Immature natural killer cell (primary cell): ENCODE measurements around the gene CLMN. TPM values are rescaled to one million over a fixed set of nuclear protein-coding genes. Genes with fewer than 3 reads are reported as not detected.

Experiments
- DNase-seq, 3 donors: peaks; one replicate each; pipeline ENCODE4 v3.0.0; 2022; ENCODE audit warnings: mixed read lengths in 1 of 3
- H3K27ac Mint-ChIP-seq, 6 donors: one replicate each; pipeline ENCODE4 v1.8.0; 2020; ENCODE audit warnings: mixed read lengths in 6 of 6, mild to moderate bottlenecking in 5 of 6, inconsistent platforms in 4 of 6, moderate library complexity in 3 of 6
- H3K27me3 Mint-ChIP-seq, 3 donors: one replicate each; pipeline ENCODE4 v1.8.0; 2020 to 2021; ENCODE audit warnings: low read depth in 3 of 3, mild to moderate bottlenecking in 3 of 3, mixed read lengths in 3 of 3, moderate library complexity in 3 of 3, inconsistent platforms in 1 of 3
- H3K36me3 Mint-ChIP-seq, 3 donors: one replicate each; pipeline ENCODE4 v1.8.0; 2020; ENCODE audit warnings: mixed read lengths in 3 of 3, inconsistent platforms in 2 of 3, mild to moderate bottlenecking in 2 of 3
- H3K4me1 Mint-ChIP-seq, 2 donors: one replicate each; pipeline ENCODE4 v1.8.0; 2020; ENCODE audit warnings: inconsistent platforms in 2 of 2, mild to moderate bottlenecking in 2 of 2, mixed read lengths in 2 of 2, moderate library complexity in 1 of 2
- H3K4me3 Mint-ChIP-seq, 5 donors: one replicate each; pipeline ENCODE4 v1.8.0; 2020; ENCODE audit warnings: mild to moderate bottlenecking in 5 of 5, mixed read lengths in 5 of 5, inconsistent platforms in 3 of 5, moderate library complexity in 3 of 5
- H3K9me3 Mint-ChIP-seq, 6 donors: one replicate each; pipeline ENCODE4 v1.8.0; 2020; ENCODE audit warnings: mild to moderate bottlenecking in 6 of 6, mixed read lengths in 6 of 6, inconsistent platforms in 4 of 6, moderate library complexity in 3 of 6
- polyA plus RNA-seq, 3 donors: library from polyadenylated mRNA; unstranded; fragments of 300-500 nt; fragmentation: Illumina TruSeq; gene quantifications; one replicate each; pipeline ENCODE4 v1.2.3, GENCODE V29; 2021

CLMN gene
- polyA plus RNA-seq, 3 donors from 2014 or later, result 0.09 to 0.39 TPM; not detected in 1

DNA sequence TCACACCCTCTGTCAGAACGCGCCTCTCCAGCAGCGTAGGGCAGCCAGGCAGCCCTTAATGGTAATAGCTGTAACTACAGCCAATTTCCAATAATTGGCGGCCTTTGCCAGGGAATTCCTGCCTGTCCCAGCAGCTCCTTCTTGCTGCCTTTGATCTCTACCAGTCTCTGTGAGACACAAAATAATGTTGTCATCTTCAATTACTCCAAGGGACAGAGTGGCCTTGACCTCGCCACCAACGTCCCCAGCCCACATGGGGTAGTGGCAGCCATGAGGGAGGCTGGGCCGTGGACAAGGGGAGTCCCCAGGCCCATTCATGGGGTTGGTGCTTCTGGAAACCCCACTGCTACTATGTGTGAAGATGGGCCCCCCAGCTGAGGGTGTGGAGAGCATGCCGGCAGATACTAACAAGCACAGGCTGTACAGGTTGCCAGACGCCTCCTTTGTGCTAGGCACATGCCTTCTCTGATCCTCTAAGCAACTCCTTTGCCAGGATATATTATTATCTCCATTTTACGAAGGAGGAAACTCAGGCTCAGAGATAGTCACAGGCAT, 17.4 kb upstream of the CLMN start:
- Mint-ChIP-seq H3K4me3 (no peak overlapping the region), H3K27me3 (peaks cover 0 to 8% (median 3%) of the 10 kb centered on the region in 3 donors), H3K4me1 (no peaks in the 10 kb centered on the region), H3K9me3 (peaks cover 0 to 3% (median 0%) of the 10 kb centered on the region in 6 donors), H3K27ac (no peak overlapping the region), H3K36me3 (no peaks in the 10 kb centered on the region)
- DNase-seq, result no peak

DNA sequence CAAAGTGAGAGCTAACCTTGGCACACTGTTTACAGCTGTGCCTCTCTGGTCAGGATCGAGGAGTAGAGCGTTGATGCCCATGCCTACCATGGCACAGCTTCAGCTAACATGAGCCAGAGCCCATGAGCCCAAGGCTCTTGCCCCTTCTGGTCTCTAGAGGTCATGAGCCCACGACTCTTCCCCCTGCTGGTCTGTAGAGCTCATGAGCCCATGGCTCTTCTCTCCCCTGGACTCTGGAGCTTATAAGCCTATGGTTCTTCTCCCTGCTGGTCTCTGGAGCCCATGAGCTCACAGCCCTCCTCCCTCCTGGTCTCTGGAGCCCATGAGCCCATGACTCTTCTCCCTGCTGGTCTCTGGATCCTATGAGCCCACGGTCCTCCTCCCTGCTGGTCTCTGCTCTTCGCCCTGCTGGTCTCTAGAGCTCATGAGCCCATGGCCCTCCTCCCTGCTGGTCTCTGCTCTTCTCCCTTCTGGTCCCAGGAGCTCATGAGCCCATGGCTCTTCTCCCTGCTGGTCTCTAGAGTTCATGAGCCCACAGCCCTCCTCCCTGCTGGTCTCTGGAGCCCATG, 16.6 kb upstream of the CLMN start:
- H3K36me3 Mint-ChIP-seq, result no peaks in the 10 kb centered on the region
- no peak overlapping the region for H3K27ac Mint-ChIP-seq
- no peaks in the 10 kb centered on the region for H3K4me1 Mint-ChIP-seq

DNA sequence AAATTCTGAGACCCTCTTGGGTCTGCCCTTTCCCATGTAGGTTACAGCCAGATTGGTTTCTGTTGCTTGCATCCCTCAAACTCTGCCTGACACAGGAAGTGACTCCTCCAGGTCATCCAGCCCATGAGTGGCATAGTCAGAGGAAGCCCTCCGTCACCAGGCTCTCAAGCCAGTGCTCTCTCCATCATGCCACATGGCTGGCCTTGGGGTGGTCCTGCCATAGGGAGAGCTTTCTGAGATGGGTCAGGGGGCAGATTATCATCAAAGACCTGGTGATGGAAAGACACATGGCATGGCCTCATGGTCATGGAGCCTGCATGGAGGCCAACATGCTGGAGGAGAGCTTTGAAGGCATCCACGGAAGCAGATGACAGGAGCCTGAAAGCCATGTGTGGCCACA, 15.4 kb upstream of the CLMN start:
- no peak for DNase-seq
- no peak overlapping the region for H3K27ac Mint-ChIP-seq
- no peaks in the 10 kb centered on the region for H3K4me1 Mint-ChIP-seq
- peaks cover 0 to 5% (median 4%) of the 10 kb centered on the region in 3 donors for H3K27me3 Mint-ChIP-seq
- H3K9me3 Mint-ChIP-seq, result no peaks in the 10 kb centered on the region
- no peak overlapping the region for H3K4me3 Mint-ChIP-seq
- no peaks in the 10 kb centered on the region for H3K36me3 Mint-ChIP-seq

More for the DNA sequence above, 16.6 kb upstream of the CLMN start:
- DNase-seq, result no peak
- Mint-ChIP-seq H3K4me3 (no peak overlapping the region), H3K27me3 (peaks cover 0 to 5% (median 3%) of the 10 kb centered on the region in 3 donors), H3K9me3 (peaks cover 0 to 3% (median 0%) of the 10 kb centered on the region in 6 donors)

DNA sequence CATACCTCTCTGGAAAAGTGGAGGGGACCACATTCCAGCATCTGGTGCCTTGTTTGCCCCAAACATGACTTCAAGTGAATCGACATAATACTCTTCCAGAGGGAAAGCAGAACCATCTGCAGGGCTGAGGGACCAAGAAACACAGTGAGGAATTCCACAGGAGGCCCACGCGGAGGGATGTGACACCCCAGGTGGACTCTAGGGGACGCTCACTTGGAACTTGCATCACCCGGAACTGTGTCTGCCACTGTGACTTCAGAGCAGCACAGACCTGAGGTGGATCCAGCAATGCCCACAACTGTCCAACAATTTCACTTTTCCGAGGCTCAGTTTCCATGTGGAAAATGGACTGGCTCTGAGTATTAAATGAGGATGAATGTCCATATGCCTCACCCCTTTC, 14.3 kb upstream of the CLMN start:
- peaks cover 0 to 7% (median 5%) of the 10 kb centered on the region in 3 donors for H3K27me3 Mint-ChIP-seq
- DNase-seq, result no peak
- H3K9me3 Mint-ChIP-seq, result no peaks in the 10 kb centered on the region
- H3K4me1 Mint-ChIP-seq, result no peaks in the 10 kb centered on the region
- H3K27ac Mint-ChIP-seq, result no peak overlapping the region
- no peaks in the 10 kb centered on the region for H3K36me3 Mint-ChIP-seq
- no peak overlapping the region for H3K4me3 Mint-ChIP-seq

DNA sequence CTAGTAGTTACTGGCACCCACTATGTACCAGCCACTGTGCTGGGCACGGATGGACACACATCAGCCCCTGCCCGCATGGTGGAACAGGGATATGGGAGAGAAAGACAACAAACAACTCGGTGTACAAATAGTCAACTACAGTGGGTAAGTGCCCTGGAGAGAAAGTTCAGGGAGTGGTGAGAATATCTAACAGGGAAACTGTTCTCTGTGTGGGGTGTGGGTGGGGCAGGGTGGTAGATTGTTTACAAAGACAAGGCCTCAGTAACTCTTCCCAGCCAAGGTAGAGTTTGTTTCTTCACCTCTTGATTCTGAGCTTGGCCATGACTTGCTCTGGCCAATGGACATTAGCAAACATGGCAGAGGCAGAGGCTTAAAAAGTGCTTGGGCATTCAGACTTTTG, 12.9 kb upstream of the CLMN start:
- H3K27ac Mint-ChIP-seq, result no peak overlapping the region
- peaks cover 0 to 7% (median 2%) of the 10 kb centered on the region in 3 donors for H3K27me3 Mint-ChIP-seq
- no peaks in the 10 kb centered on the region for H3K4me1 Mint-ChIP-seq
- no peaks in the 10 kb centered on the region for H3K36me3 Mint-ChIP-seq
- no peak overlapping the region for H3K4me3 Mint-ChIP-seq
- DNase-seq, result no peak
- no peaks in the 10 kb centered on the region for H3K9me3 Mint-ChIP-seq

DNA sequence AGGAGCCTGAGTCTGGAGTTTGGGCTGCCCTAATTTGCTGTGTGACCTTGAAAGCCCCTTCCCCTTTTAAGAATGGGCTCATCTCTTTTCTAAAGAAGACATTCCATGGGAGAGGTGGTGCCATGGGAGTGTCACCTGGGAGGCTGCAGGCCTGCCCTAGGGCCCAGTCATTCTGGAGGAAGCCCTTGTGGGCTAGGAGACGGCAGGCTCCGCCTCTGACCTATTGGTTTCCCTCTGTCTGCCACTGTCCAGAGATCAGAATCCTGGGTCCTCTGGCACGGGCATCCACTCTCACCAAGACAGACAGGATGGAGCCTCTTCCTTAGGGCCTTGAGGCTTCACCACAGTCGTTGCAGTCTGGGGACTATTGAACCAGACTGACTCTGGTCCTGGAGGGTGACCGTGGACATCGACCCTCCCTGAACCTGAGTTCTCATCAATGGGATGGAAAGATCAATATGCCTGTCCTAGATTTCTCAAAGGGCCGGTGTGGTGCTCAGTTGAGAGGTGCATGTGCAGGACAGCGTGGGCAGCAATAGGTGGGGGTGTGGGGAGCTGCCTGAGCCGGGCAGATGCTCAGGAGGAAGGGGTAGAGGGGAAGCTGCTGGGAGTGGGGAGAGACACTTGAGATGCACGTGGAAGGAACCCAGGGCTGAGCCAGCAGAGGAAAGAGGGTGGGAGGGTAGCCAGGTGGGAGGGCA, 12.2 kb upstream of the CLMN start:
- Mint-ChIP-seq H3K9me3 (no peaks in the 10 kb centered on the region), H3K27ac (no peak overlapping the region), H3K27me3 (peaks cover 0 to 7% (median 2%) of the 10 kb centered on the region in 3 donors), H3K4me3 (no peak overlapping the region), H3K36me3 (no peaks in the 10 kb centered on the region), H3K4me1 (no peaks in the 10 kb centered on the region)
- no peak for DNase-seq

DNA sequence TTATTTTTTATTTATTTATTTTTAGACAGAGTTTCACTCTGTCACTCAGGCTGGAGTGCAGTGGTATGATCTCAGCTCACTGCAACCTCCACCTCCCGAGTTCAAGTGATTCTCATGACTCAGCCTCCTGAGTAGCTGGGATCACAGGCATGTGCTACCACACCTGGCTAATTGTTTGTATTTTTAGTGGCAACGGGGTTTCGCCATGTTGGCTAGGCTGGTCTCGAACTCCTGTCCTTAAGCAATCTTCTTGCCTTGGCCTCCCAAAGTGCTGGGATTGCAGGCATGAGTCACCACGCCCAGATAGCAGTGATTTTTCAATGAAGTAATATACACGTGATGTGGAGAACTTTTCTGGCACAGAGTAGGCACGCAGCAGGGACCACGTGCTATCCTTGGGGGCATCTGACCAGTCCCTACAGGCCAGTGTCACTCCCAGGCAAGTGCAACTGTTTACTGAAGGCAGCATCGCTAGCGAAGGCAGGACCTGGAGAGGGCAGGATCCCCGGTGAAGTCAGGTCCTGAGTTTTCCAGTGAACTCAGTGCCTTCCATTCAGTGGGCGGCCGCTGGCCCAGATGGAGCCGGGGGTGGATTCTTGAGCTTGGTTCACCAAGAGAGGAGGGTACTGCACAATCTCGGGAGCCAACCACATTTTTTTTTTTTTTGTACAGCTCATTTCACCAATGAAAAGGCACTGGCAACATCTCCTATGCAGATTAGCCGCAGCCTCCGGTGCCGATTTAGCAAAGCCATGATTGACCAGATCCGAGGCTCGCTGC, 11.1 kb upstream of the CLMN start:
- Mint-ChIP-seq H3K36me3 (no peaks in the 10 kb centered on the region), H3K4me1 (no peaks in the 10 kb centered on the region), H3K4me3 (no peak overlapping the region), H3K27me3 (peaks cover 0 to 6% (median 2%) of the 10 kb centered on the region in 3 donors), H3K9me3 (no peaks in the 10 kb centered on the region), H3K27ac (no peak overlapping the region)
- DNase-seq, result no peak

DNA sequence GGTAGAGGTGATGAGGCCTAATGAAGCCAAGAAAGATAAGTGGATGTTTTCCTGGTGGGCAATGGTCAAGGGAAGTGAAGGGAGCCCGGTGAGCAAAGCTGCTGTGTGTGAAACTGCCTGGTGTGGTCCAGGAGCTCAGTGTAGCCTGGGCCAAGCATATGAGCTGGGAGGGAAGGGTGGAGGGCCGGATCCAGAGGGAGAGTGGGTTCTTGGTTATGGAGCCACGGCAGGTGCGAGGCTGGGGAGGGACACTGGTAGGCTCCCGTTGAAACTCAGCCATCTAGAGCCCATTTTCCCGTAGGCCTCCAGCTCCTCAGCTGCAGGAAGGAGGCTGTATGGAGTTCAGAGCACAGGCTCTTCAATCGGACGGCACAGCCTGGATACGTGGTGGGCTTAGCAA, 10.2 kb upstream of the CLMN start:
- no peak overlapping the region for H3K4me3 Mint-ChIP-seq
- H3K36me3 Mint-ChIP-seq, result no peaks in the 10 kb centered on the region
- H3K27me3 Mint-ChIP-seq, result peaks cover 0 to 6% (median 2%) of the 10 kb centered on the region in 3 donors
- no peaks in the 10 kb centered on the region for H3K9me3 Mint-ChIP-seq
- no peaks in the 10 kb centered on the region for H3K4me1 Mint-ChIP-seq
- DNase-seq, result no peak
- no peak overlapping the region for H3K27ac Mint-ChIP-seq

DNA sequence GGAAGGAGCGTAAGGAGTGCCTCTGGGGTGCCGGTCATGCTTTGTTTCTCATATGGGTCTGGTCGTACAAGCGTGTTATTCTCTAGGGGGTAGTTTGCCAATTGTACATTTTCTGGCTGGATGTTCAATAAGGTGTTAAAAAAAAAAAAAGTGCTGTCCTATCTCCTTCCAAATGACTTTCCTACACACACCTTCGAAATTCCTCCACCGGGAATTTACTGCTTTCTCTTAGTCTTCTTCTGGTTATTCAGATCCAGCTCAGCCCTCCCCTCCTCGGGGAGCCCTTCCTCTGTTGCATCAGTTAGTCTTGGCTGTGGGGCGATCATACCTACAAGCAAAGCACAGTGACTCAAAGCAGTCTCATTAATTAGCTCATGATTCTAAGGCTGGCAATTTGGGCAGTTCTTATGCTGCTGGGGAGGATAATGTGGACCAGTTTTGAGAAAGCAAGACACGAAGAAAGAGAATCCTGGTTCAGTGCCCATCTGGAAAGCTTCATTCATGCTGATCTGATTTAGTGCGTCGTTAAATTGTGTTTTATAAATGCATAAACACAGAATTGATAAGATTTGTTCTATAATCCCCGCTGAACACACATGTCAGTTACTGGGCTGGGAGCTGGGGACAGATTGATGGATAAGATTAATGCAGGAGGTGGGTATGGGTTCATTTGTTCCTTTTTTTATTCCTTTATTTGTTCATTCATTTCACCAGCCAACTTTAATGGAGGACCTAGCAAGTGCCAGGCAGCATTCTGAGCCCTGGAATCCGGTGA, 9.2 kb upstream of the CLMN start:
- Mint-ChIP-seq H3K27ac (no peak overlapping the region), H3K27me3 (peaks cover 0 to 6% (median 2%) of the 10 kb centered on the region in 3 donors), H3K9me3 (no peaks in the 10 kb centered on the region), H3K4me3 (no peak overlapping the region), H3K36me3 (no peaks in the 10 kb centered on the region), H3K4me1 (no peaks in the 10 kb centered on the region)
- no peak for DNase-seq

DNA sequence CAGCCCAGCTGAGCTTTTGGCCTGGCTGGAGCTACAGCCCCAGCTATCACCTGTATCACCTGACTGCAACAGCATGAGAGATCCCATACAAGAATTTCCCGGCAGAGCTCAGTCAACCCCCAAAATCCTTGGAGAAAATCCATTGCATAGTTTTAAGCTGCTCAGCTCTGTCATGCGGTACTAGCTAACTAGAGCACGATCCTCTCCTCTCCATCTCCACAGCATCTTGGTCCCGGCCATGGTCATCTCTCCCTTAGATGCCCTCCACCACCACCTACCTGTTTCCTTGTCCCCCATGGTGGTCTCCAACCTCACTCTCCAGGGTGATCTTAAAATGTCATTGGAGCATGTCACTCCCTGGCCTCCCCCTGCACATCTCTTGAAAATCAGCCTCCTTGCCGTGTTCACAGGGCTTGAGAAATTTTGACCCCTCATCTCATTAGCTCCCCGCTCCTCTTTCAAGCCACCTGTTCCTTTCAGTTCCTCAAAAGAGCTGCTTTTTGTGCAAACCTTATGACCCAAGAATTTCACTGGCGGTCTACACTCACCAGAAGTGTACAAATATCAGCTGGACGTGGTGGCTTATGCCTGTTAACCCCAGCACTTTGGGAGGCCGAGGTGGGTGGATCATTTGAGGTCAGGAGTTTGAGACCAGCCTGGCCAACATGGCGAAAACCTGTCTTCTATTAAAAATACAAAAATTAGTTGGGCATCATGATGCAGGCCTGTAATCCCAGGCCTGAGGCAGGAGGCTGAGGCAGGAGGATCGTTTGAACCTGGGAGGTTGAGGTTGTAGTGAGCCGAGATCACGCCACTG, 8.1 kb upstream of the CLMN start:
- no peaks in the 10 kb centered on the region for H3K9me3 Mint-ChIP-seq
- H3K4me3 Mint-ChIP-seq, result no peak overlapping the region
- no peak overlapping the region for H3K27ac Mint-ChIP-seq
- peaks cover 0 to 7% (median 2%) of the 10 kb centered on the region in 3 donors for H3K27me3 Mint-ChIP-seq
- no peaks in the 10 kb centered on the region for H3K36me3 Mint-ChIP-seq
- no peak for DNase-seq
- no peaks in the 10 kb centered on the region for H3K4me1 Mint-ChIP-seq

DNA sequence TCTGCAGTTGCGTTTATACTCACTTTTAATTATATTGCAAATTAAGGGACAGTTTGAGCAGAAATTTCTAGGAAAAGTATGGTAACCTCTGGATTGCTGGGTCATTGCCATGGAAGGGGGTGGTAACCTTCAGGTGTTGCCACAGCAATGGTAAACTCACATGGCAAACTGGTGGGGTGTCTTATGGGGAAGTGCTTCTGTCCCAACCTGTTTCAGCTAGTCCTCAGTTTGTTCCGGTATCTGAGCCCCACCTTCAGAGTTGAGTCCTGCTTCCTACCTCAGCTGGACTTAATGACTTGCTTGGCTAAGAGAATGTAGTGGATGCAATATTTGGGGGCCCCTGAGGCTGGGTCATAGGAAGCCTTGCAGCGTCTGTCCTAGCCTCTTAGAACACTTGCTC, 7.3 kb upstream of the CLMN start:
- peaks cover 2 to 7% (median 3%) of the 10 kb centered on the region in 3 donors for H3K27me3 Mint-ChIP-seq
- H3K4me1 Mint-ChIP-seq, result no peaks in the 10 kb centered on the region
- H3K9me3 Mint-ChIP-seq, result no peaks in the 10 kb centered on the region
- DNase-seq, result no peak
- no peaks in the 10 kb centered on the region for H3K36me3 Mint-ChIP-seq
- H3K27ac Mint-ChIP-seq, result no peak overlapping the region
- no peak overlapping the region for H3K4me3 Mint-ChIP-seq

DNA sequence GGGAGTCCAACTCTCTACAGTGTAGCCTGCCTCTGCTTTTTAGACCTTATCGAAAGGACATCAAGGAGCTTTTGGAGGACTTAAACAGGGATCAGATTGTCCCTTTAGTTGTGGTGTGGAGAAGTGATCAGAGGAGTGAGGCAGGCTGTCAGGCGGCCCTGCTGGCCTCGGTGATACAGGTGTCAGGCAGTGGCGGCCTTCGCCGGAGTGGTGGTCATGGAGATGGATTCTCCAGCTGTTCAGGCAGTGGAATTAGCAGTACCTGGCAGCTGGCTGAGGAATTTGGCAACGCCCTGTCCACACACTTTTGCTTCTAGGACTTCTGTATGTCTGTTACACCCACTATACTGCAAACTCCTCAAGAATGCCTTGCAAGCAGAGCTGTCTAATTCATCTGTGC, 4.2 kb upstream of the CLMN start:
- Mint-ChIP-seq H3K4me1 (peaks cover 5 to 6% of the 10 kb centered on the region in 2 donors), H3K36me3 (no peaks in the 10 kb centered on the region), H3K27me3 (peaks cover 4 to 17% (median 7%) of the 10 kb centered on the region in 3 donors), H3K9me3 (peaks cover 0 to 2% (median 0%) of the 10 kb centered on the region in 6 donors), H3K27ac (no peak overlapping the region), H3K4me3 (no peak overlapping the region)
- DNase-seq, result no peak

DNA sequence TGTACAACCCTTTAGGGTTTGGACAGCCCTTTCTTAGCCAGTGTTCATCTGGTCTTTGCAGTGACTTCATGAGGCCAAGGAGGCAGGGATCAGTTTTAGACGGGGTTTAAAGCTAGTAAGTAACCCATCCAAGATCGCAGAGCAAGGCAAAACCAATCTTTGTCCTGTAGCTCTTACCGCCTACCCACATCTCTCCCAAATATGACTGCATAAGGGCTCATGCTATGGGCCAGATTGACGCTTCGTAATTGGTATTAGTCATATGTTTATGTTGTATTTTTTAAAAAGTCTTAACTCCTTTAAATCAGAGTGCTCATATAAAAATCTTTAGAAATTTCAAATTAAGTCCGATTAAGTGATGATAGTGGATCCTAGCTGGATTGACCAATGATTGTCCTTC, 3.7 kb upstream of the CLMN start:
- peaks cover 6 to 7% of the 10 kb centered on the region in 2 donors for H3K4me1 Mint-ChIP-seq
- peaks cover 5 to 20% (median 7%) of the 10 kb centered on the region in 3 donors for H3K27me3 Mint-ChIP-seq

More for the DNA sequence above, 3.7 kb upstream of the CLMN start:
- Mint-ChIP-seq H3K4me3 (no peak overlapping the region), H3K27ac (no peak overlapping the region), H3K36me3 (no peaks in the 10 kb centered on the region), H3K9me3 (peaks cover 0 to 2% (median 0%) of the 10 kb centered on the region in 6 donors)
- DNase-seq, result no peak
